Spleen (tissue), 11 donors: ENCODE data around the gene GPR61. TPM values are rescaled to one million over a fixed set of nuclear protein-coding genes. Genes with fewer than 3 reads are reported as not detected.
A peak's percentile ranks its signal among the peaks of the same experiment; 100 is the strongest.

Source experiments
- DNase-seq: peaks from one replicate; pipeline ENCODE4 v3.0.0-alpha.2; 2020
- H3K27ac ChIP-seq, 8 donors: fragments of 200-600 bp; sonication (generic) in 7 of 8; 1 replicate in 4 of 8; 2 replicates in 4 of 8; pipeline versions ENCODE4 v1.5.0 to v1.8.0; 2016 to 2021; ENCODE audit warnings: inconsistent platforms in 4 of 8, mild to moderate bottlenecking in 4 of 8, moderate library complexity in 1 of 8
- H3K27me3 ChIP-seq, 7 donors: fragments of 200-600 bp; sonication (generic) in 6 of 7; replicated peaks in 1 of 7; 1 replicate in 4 of 7; 2 replicates in 3 of 7; pipeline versions ENCODE4 v1.5.0 to v1.8.0; 2016 to 2021; ENCODE audit warnings: inconsistent platforms in 3 of 7, mild to moderate bottlenecking in 1 of 7
- H3K36me3 ChIP-seq, 6 donors: fragments of 200-600 bp; sonication (generic) in 5 of 6; 1 replicate in 4 of 6; 2 replicates in 2 of 6; pipeline versions ENCODE4 v1.5.0 to v1.8.0; 2016 to 2021; ENCODE audit warnings: inconsistent platforms in 2 of 6
- H3K4me1 ChIP-seq, 6 donors: fragments of 200-600 bp; sonication (generic) in 5 of 6; 1 replicate in 3 of 6; 2 replicates in 3 of 6; pipeline versions ENCODE4 v1.5.0 to v1.8.0; 2016 to 2021; ENCODE audit warnings: inconsistent platforms in 3 of 6
- H3K4me3 ChIP-seq, 8 donors: fragments of 200-600 bp; sonication (generic) in 7 of 8; 1 replicate in 4 of 8; 2 replicates in 4 of 8; pipeline versions ENCODE4 v1.5.0 to v1.8.0; 2016 to 2021; ENCODE audit warnings: inconsistent platforms in 4 of 8, mild to moderate bottlenecking in 4 of 8, moderate library complexity in 2 of 8
- H3K9me3 ChIP-seq, 8 donors: fragments of 200-600 bp; sonication (generic) in 7 of 8; 1 replicate in 4 of 8; 2 replicates in 4 of 8; pipeline versions ENCODE4 v1.5.0 to v1.8.0; 2016 to 2021; ENCODE audit warnings: inconsistent platforms in 4 of 8
- CTCF ChIP-seq, 11 experiments: fragments of 200-600 bp in 7 of 11; fragments of 450-650 bp in 4 of 11; sonication (generic) in 4 of 11; IDR thresholded peaks in 8 of 11; conservative IDR thresholded peaks in 3 of 11; 1 replicate in 7 of 11; 2 replicates in 4 of 11; pipeline versions ENCODE4 v1.4.0 to v1.8.0; 2016 to 2021; ENCODE audit warnings: antibody characterized with exemption in 11 of 11, inconsistent platforms in 4 of 11, mild to moderate bottlenecking in 1 of 11
- POLR2A ChIP-seq, 3 donors: fragments of 450-650 bp; IDR thresholded peaks; one replicate each; pipeline ENCODE4 v1.5.1; 2017; ENCODE audit warnings: antibody characterized with exemption in 3 of 3, mild to moderate bottlenecking in 1 of 3
- POLR2AphosphoS5 ChIP-seq, 3 donors: sonication (generic); formaldehyde crosslinking; IDR thresholded peaks; one replicate each; pipeline ENCODE4 v1.5.1; 2017; ENCODE audit warnings: antibody characterized with exemption in 3 of 3
- WGBS, 5 donors: extraction: QIAGEN DNeasy Blood & Tissue Kit in 3 of 5; methylation state at CpG; one replicate each; pipeline versions ENCODE4 v1.1.5 to v1.1.7; 2013 to 2018; 5-methylcytosine and 5-hydroxymethylcytosine counted together
- intact Hi-C: fragments of 100-400 bp; cut with DNase I; formaldehyde crosslinking; loops from one replicate; pipeline ENCODE4 v1.15.0; 2023; ENCODE audit warnings: low total_unique reads
- polyA plus RNA-seq, 3 donors: library from polyadenylated mRNA; stranded (reverse); fragments of 200-250 nt; gene quantifications; one replicate each; pipeline ENCODE4 v1.2.1, GENCODE V29; 2013
- total RNA-seq, 7 donors: library from RNA; depleted of rRNA in 3 of 7; stranded (reverse); fragments of >200 nt in 3 of 7; fragmentation: NEBNext Ultra II Directional in 4 of 7; extraction: Animal tissue kit (Norgen Biotek cat#: 25700) in 4 of 7; gene quantifications; one replicate each; pipeline versions ENCODE4 v1.1.0 to v1.2.1, GENCODE V29; 2016 to 2021
- donor health status: healthy with polysubstance abuse.
- donor health status: DM: no; HTN: no; CAD: no; lungs with moderate emphysema.
- donor health status: DM: no; HTN: no; CAD: no.
- donor health status: Bipolar disorder and iron deficiency.
- donor health status: healthy.
- donor health status: DM: no; HTN: no; CAD: no.
- donor health status: DM: yes; HTN: yes; CAD: no.

Gene GPR61
- total and polyA plus RNA-seq, 10 donors: not detected

- WGBS, 5 donors: 47 to 81% (median 73%) methylated on average over 1 of the region's 1 CpG
- DNase-seq: no peak
- H3K4me1 ChIP-seq: peaks cover 13 to 100% (median 81%) of the 10 kb centered on the region in 6 donors
- intact Hi-C loops: no loop called here
- TF ChIP-seq POLR2A (IDR thresholded peaks at IDR 0.05): no peak
- TF ChIP-seq POLR2AphosphoS5 (IDR thresholded peaks at IDR 0.05): no peak
- TF ChIP-seq CTCF (IDR thresholded peaks at IDR 0.05 in 8 of 11, conservative IDR thresholded peaks at IDR 0.05 in 3 of 11): no peak
- H3K4me3 ChIP-seq: no peak overlapping the region
- peaks cover 0 to 6% (median under 1%) of the 10 kb centered on the region in 6 donors for H3K36me3 ChIP-seq
- no peaks in the 10 kb centered on the region for H3K9me3 ChIP-seq
- peak overlapping the region in 3 of 8 donors; percentile 39 to 66 (median 39) for H3K27ac ChIP-seq
- H3K27me3 ChIP-seq: no peaks in the 10 kb centered on the region
These were observed 29.7 kb downstream of the GPR61 start for GRCh38 chr1:109569323-109569722.

- 49 to 81% (median 64%) methylated on average over 3 of the region's 3 CpGs for WGBS, 5 donors
- TF ChIP-seq CTCF (IDR thresholded peaks at IDR 0.05 in 8 of 11, conservative IDR thresholded peaks at IDR 0.05 in 3 of 11): no peak
- TF ChIP-seq POLR2AphosphoS5 (IDR thresholded peaks at IDR 0.05): no peak
- no peak for TF ChIP-seq POLR2A (IDR thresholded peaks at IDR 0.05)
- Histone ChIP-seq H3K36me3 (peaks cover 0 to 17% (median 5%) of the 10 kb centered on the region in 6 donors), H3K27me3 (no peaks in the 10 kb centered on the region), H3K4me1 (peaks cover 13 to 99% (median 80%) of the 10 kb centered on the region in 6 donors), H3K27ac (peak overlapping the region in 3 of 8 donors; percentile 28 to 41 (median 41)), H3K9me3 (no peaks in the 10 kb centered on the region), H3K4me3 (no peak overlapping the region)
- intact Hi-C loops: no loop called here
- no peak for DNase-seq
These were observed 30.7 kb downstream of the GPR61 start for GRCh38 chr1:109570414-109570813.

GRCh38 chr1:109573785-109574184 lies 34.1 kb downstream of the GPR61 start:
- no peak for DNase-seq
- WGBS, 5 donors: 25 to 50% (median 44%) methylated on average over 2 of the region's 2 CpGs
- no peak for TF ChIP-seq CTCF (IDR thresholded peaks at IDR 0.05 in 8 of 11, conservative IDR thresholded peaks at IDR 0.05 in 3 of 11)
- no peak for TF ChIP-seq POLR2A (IDR thresholded peaks at IDR 0.05)
- TF ChIP-seq POLR2AphosphoS5 (IDR thresholded peaks at IDR 0.05): no peak
- Histone ChIP-seq H3K9me3 (no peaks in the 10 kb centered on the region), H3K4me1 (peaks cover 8 to 68% (median 49%) of the 10 kb centered on the region in 6 donors), H3K27ac (peak overlapping the region in 7 of 8 donors; percentile 29 to 73 (median 63)), H3K4me3 (no peak overlapping the region), H3K27me3 (no peaks in the 10 kb centered on the region), H3K36me3 (peaks cover 0 to 51% (median 20%) of the 10 kb centered on the region in 6 donors)
- intact Hi-C loops: no loop called here

GRCh38 chr1:109578947-109579443 lies 39.3 kb downstream of the GPR61 start:
- intact Hi-C loops: no loop called here
- TF ChIP-seq POLR2AphosphoS5 (IDR thresholded peaks at IDR 0.05) (no peak), CTCF (IDR thresholded peaks at IDR 0.05 in 8 of 11, conservative IDR thresholded peaks at IDR 0.05 in 3 of 11) (no peak), POLR2A (IDR thresholded peaks at IDR 0.05) (no peak)
- DNase-seq: no peak
- Histone ChIP-seq H3K27ac (peak overlapping the region in 1 of 8 donors; percentile 3), H3K36me3 (peaks cover 0 to 100% (median 64%) of the 10 kb centered on the region in 6 donors), H3K27me3 (no peaks in the 10 kb centered on the region), H3K9me3 (no peaks in the 10 kb centered on the region), H3K4me1 (peaks cover 0 to 17% (median 5%) of the 10 kb centered on the region in 6 donors), H3K4me3 (no peak overlapping the region)
- WGBS, 5 donors: 79 to 91% (median 87%) methylated on average over 3 of the region's 3 CpGs
